Peyer's patch (tissue), 4 donors: Measurements from ENCODE around the gene REV3L.

Experiments used
- CTCF ChIP-seq, 6 experiments: fragments of 450-650 bp in 4 of 6; fragments of 200-600 bp in 2 of 6; sonication (generic) in 1 of 6; IDR thresholded peaks; one replicate each; pipeline ENCODE4 v1.5.1; 2017 to 2019; ENCODE audit warnings: antibody characterized with exemption in 6 of 6, mild to moderate bottlenecking in 3 of 6, moderate library complexity in 1 of 6
- POLR2A ChIP-seq, 2 donors: fragments of 450-650 bp; IDR thresholded peaks; one replicate each; pipeline ENCODE4 v1.5.1; 2017; ENCODE audit warnings: antibody characterized with exemption in 2 of 2, mild to moderate bottlenecking in 2 of 2, moderate library complexity in 2 of 2

DNA sequence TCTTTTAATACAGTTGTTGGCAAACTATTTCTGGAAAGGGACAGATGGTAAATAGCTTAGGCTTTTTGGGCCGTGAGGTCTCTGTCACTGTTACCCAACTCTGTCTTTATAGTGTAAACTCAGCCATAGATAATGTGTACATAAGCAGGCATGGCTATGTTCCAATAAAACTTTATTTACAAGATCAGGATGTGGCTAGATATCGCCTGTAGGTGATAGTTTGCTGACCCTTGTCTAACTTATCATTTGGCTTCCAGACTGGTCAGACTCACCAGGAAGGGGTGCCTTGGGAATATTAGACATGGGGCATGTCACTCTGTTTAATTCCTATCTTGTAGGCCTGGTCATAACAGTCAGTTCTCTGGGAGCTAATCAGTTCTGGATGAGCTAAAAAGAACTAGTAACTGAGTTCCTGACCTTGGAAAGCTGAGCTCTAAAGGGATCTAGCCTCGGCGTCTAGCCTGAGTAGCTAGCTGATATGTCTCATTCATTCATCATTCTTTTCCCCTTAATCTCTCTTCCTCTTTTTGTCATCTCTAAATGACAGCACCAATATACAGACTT lies 232.1 kb downstream of the REV3L start:
- TF ChIP-seq CTCF (IDR thresholded peaks at IDR 0.05) (no peak), POLR2A (IDR thresholded peaks at IDR 0.05) (no peak)
